Measurements from ENCODE around the gene BTBD7. TPM values are rescaled to one million over a fixed set of nuclear protein-coding genes. Genes with fewer than 3 reads are reported as not detected.

The BTBD7 gene
- total and polyA plus RNA-seq, 2 experiments from 2014 or later, result 14.8 to 25.8 TPM

DNA sequence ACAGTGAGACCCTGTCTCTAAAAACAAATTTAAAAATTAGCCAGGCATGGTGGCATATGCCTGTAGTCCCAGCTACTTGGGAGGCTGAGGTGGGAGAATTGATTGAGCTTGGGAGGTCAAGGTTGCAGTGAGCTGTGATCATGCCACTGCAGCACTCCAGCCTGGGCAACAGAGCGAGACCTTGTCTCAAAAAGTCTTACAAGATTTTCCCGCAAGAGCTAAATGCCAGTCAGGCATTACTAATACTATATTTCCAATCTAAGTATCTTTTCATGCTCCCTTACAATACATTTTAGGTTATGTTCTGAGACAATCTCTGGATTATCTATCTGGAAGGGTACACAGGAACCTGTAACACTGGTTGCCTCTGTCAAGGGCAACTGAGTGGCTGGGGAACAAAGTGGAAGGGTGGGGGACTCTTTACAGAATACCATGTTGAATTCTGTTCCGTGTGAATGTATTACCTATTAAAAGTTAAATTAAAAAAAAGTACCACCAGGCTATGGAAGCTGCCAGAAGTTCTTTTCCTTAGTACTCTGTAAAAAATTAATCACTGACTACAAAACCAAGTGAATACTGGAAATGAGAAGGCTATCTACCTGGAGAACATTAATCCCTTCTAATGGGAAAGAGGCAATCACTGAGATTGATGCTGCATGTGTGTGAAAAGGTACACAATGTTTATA is 56.7 kb downstream of the BTBD7 start:
- no peaks in the 10 kb centered on the region for H3K27me3 ChIP-seq
- TF ChIP-seq, protein P1, sequence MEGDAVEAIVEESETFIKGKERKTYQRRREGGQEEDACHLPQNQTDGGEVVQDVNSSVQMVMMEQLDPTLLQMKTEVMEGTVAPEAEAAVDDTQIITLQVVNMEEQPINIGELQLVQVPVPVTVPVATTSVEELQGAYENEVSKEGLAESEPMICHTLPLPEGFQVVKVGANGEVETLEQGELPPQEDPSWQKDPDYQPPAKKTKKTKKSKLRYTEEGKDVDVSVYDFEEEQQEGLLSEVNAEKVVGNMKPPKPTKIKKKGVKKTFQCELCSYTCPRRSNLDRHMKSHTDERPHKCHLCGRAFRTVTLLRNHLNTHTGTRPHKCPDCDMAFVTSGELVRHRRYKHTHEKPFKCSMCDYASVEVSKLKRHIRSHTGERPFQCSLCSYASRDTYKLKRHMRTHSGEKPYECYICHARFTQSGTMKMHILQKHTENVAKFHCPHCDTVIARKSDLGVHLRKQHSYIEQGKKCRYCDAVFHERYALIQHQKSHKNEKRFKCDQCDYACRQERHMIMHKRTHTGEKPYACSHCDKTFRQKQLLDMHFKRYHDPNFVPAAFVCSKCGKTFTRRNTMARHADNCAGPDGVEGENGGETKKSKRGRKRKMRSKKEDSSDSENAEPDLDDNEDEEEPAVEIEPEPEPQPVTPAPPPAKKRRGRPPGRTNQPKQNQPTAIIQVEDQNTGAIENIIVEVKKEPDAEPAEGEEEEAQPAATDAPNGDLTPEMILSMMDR (IDR thresholded peaks at IDR 0.05; ENCODE audit: poor library complexity), result no peak
- TF ChIP-seq EZH2 (IDR thresholded peaks at IDR 0.05; ENCODE audit: borderline replicate concordance), result no peak
- TF ChIP-seq EZH2phosphoT487 (IDR thresholded peaks at IDR 0.05; ENCODE audit: low read depth, severe bottlenecking, unreplicated experiment), result no peak

DNA sequence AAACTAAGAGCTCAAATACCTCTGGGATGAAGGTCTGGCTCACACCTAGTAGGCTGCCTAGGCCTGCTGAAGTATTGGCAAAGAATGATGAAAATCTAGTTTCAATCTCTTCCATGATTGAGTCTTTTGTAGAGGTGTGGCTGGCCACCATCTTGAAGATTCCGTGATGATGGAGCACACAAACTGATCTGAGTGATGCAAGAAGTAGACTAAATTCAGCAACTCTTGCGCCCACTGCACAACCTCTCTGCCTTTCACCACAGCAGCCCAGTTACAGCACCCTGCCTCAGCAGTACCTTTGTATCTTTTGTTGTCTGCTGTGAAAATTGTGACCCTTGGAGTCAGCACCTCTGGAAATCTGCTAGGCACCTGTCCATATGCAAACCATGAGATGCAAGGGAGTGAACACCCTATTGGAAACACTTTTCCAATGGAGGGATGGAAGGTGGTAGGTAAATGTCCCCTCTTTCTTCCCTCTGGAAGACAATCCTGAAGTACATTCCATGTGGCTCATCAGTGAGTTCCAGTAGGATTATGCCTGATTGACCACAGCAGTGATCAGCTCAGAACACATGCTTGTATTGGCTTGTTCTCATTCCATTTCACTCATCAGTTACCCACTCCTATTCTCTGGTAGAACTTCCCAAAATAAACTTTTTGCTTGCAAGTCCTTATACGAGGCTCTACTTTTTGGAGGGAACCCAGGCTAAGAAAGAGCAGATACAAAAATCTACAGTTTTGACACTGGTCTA is 58.6 kb downstream of the BTBD7 start:
- Histone ChIP-seq H4K20me1 (ENCODE audit: insufficient read depth, poor library complexity, severe bottlenecking) (no peaks in the 10 kb centered on the region), H3K4me3 (no peak overlapping the region), H2AFZ (no peak overlapping the region), H3K4me1 (ENCODE audit: insufficient read depth) (no peaks in the 10 kb centered on the region), H3K27ac (no peak overlapping the region), H3K27me3 (no peaks in the 10 kb centered on the region), H3K36me3 (replicated peaks; ENCODE audit: insufficient read depth, low read depth) (no peaks in the 10 kb centered on the region), H3K79me2 (peaks cover 7% of the 10 kb centered on the region), H3K4me2 (no peak overlapping the region), H3K9me3 (ENCODE audit: low read depth) (no peaks in the 10 kb centered on the region), H3K9me2 (replicated peaks; ENCODE audit: insufficient read depth) (no peaks in the 10 kb centered on the region)
- no peak for DNase-seq (ENCODE audit: low spot score)
- 99% methylated on average over 3 of the region's 3 CpGs for WGBS (ENCODE audit: low lambda C conversion rate, missing lambda C conversion rate)
- TF ChIP-seq EZH2 (IDR thresholded peaks at IDR 0.05; ENCODE audit: borderline replicate concordance) (no peak), EZH2phosphoT487 (IDR thresholded peaks at IDR 0.05; ENCODE audit: low read depth, severe bottlenecking, unreplicated experiment) (no peak)
- TF ChIP-seq, protein P1 (IDR thresholded peaks at IDR 0.05; ENCODE audit: poor library complexity), result no peak

More for the DNA sequence above, 56.7 kb downstream of the BTBD7 start:
- Histone ChIP-seq H3K79me2 (peaks cover 7% of the 10 kb centered on the region), H2AFZ (no peak overlapping the region), H4K20me1 (ENCODE audit: insufficient read depth, poor library complexity, severe bottlenecking) (no peaks in the 10 kb centered on the region), H3K36me3 (replicated peaks; ENCODE audit: insufficient read depth, low read depth) (no peaks in the 10 kb centered on the region), H3K9me2 (replicated peaks; ENCODE audit: insufficient read depth) (no peaks in the 10 kb centered on the region), H3K4me1 (ENCODE audit: insufficient read depth) (no peaks in the 10 kb centered on the region), H3K4me3 (no peak overlapping the region), H3K27ac (no peak overlapping the region), H3K4me2 (no peak overlapping the region), H3K9me3 (ENCODE audit: low read depth) (no peaks in the 10 kb centered on the region)
- WGBS (ENCODE audit: low lambda C conversion rate, missing lambda C conversion rate), result 92% methylated on average over 3 of the region's 3 CpGs
- no peak for DNase-seq (ENCODE audit: low spot score)

DNA sequence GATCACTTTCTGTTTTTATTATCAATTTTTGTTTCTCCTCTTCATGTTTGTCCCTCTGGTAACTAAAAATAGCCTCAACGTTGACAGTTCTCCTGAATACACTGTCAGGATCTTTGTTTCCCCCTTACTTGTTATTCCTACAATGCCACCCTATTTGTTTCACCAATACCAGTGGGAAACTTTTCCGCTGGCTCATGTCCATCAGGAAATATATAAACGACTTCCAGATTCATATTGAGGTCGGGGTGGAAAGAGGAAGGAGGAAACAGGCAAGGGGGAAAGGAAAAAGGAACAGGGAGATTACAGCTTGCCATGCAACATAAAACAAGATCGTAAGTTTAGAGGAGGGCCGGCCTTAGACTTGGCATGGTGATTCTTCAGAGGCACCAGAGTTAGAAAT is 61.7 kb downstream of the BTBD7 start:
- no peak overlapping the region for H2AFZ ChIP-seq
- H3K4me2 ChIP-seq, result no peak overlapping the region
- H3K9me2 ChIP-seq (replicated peaks; ENCODE audit: insufficient read depth), result no peaks in the 10 kb centered on the region
- DNase-seq (ENCODE audit: low spot score), result no peak
- TF ChIP-seq EZH2 (IDR thresholded peaks at IDR 0.05; ENCODE audit: borderline replicate concordance) (no peak), EZH2phosphoT487 (IDR thresholded peaks at IDR 0.05; ENCODE audit: low read depth, severe bottlenecking, unreplicated experiment) (no peak)
- TF ChIP-seq, protein P1 (IDR thresholded peaks at IDR 0.05; ENCODE audit: poor library complexity), result no peak
- no peaks in the 10 kb centered on the region for H3K27me3 ChIP-seq
- H3K4me3 ChIP-seq, result no peak overlapping the region
- no peak overlapping the region for H3K27ac ChIP-seq
- H3K79me2 ChIP-seq, result peaks cover 15% of the 10 kb centered on the region
- no peaks in the 10 kb centered on the region for H4K20me1 ChIP-seq (ENCODE audit: insufficient read depth, poor library complexity, severe bottlenecking)
- no peaks in the 10 kb centered on the region for H3K36me3 ChIP-seq (replicated peaks; ENCODE audit: insufficient read depth, low read depth)
- 85% methylated on average over 6 of the region's 6 CpGs for WGBS (ENCODE audit: low lambda C conversion rate, missing lambda C conversion rate)
- peaks cover 8% of the 10 kb centered on the region for H3K4me1 ChIP-seq (ENCODE audit: insufficient read depth)
- H3K9me3 ChIP-seq (ENCODE audit: low read depth), result no peaks in the 10 kb centered on the region
